SK-N-SH treated with all-trans-retinoic acid at 6 μM for 48 hours (cell line): ENCODE data around the gene ANLN.

Experiments used
- ATAC-seq: fragments of 200-7000 bp; cut with Tn5 transposase; 3 replicates; pipeline ENCODE4 v1.9.1; 2020; ENCODE audit warnings: mild to moderate bottlenecking, moderate library complexity
- ARNTL ChIP-seq: fragments of 450-650 bp; formaldehyde crosslinking; IDR thresholded peaks from 2 replicates; pipeline ENCODE4 v1.5.0; 2020; ENCODE audit warnings: low read depth, mild to moderate bottlenecking, moderate library complexity, borderline replicate concordance
- BACH2 ChIP-seq: fragments of 250-450 bp; sonication (Bioruptor Pico); IDR thresholded peaks from 2 replicates; pipeline ENCODE4 v1.9.0; 2021; ENCODE audit warnings: mild to moderate bottlenecking, borderline replicate concordance
- CSDC2 ChIP-seq: fragments of 250-450 bp; sonication (Bioruptor Pico); IDR thresholded peaks from 2 replicates; pipeline ENCODE4 v1.5.0; 2020; ENCODE audit warnings: mild to moderate bottlenecking, moderate library complexity
- ESRRG ChIP-seq: fragments of 250-450 bp; sonication (Bioruptor Pico); IDR thresholded peaks from 2 replicates; pipeline ENCODE4 v1.6.1; 2021; ENCODE audit warnings: mild to moderate bottlenecking
- GLIS3 ChIP-seq: fragments of 250-450 bp; sonication (Bioruptor Pico); IDR thresholded peaks from 2 replicates; pipeline ENCODE4 v1.5.0; 2020; ENCODE audit warnings: mild to moderate bottlenecking, moderate library complexity
- ISL1 ChIP-seq: fragments of 250-450 bp; sonication (Bioruptor Pico); IDR thresholded peaks from 2 replicates; pipeline ENCODE4 v2.1.2; 2022; ENCODE audit warnings: mild to moderate bottlenecking, moderate library complexity
- OSR1 ChIP-seq: fragments of 250-450 bp; sonication (Bioruptor Pico); IDR thresholded peaks from 2 replicates; pipeline ENCODE4 v1.8.0; 2022; ENCODE audit warnings: moderate library complexity, mild to moderate bottlenecking, inconsistent platforms
- PPARA ChIP-seq: fragments of 250-450 bp; sonication (Bioruptor Pico); IDR thresholded peaks from 2 replicates; pipeline ENCODE4 v1.5.0; 2020; ENCODE audit warnings: mild to moderate bottlenecking, borderline replicate concordance
- RARB ChIP-seq: fragments of 250-450 bp; sonication (Bioruptor Pico); IDR thresholded peaks from 2 replicates; pipeline ENCODE4 v1.8.0; 2021; ENCODE audit warnings: mild to moderate bottlenecking, moderate library complexity
- SNAI2 ChIP-seq: fragments of 250-450 bp; sonication (Bioruptor Pico); IDR thresholded peaks from 2 replicates; pipeline ENCODE4 v1.5.0; 2020; ENCODE audit warnings: mild to moderate bottlenecking, moderate library complexity
- TCF4 ChIP-seq: fragments of 250-450 bp; sonication (Bioruptor Pico); IDR thresholded peaks from 2 replicates; pipeline ENCODE4 v1.8.0; 2021; ENCODE audit warnings: mild to moderate bottlenecking, moderate library complexity, borderline replicate concordance
- TOX ChIP-seq: fragments of 250-450 bp; sonication (Bioruptor Pico); IDR thresholded peaks from 2 replicates; pipeline ENCODE4 v1.8.0; 2021; ENCODE audit warnings: mild to moderate bottlenecking, moderate library complexity, borderline replicate concordance
- ZC3H10 ChIP-seq: fragments of 250-450 bp; sonication (Bioruptor Pico); IDR thresholded peaks from 2 replicates; pipeline ENCODE4 v1.5.1; 2021; ENCODE audit warnings: mild to moderate bottlenecking, moderate library complexity
- ZFP3 ChIP-seq: fragments of 250-450 bp; sonication (Bioruptor Pico); IDR thresholded peaks from 2 replicates; pipeline ENCODE4 v1.5.0; 2020; ENCODE audit warnings: mild to moderate bottlenecking, moderate library complexity
- ZFP30 ChIP-seq: fragments of 450-650 bp; formaldehyde crosslinking; IDR thresholded peaks from 2 replicates; pipeline ENCODE4 v1.5.0; 2022; ENCODE audit warnings: mild to moderate bottlenecking, moderate library complexity
- ZNF565 ChIP-seq: fragments of 450-650 bp; formaldehyde crosslinking; conservative IDR thresholded peaks from 2 replicates; pipeline ENCODE4 v1.5.0; 2020; ENCODE audit warnings: low read depth, mild to moderate bottlenecking, moderate library complexity
- ZNF70 ChIP-seq: fragments of 450-650 bp; formaldehyde crosslinking; IDR thresholded peaks from 2 replicates; pipeline ENCODE4 v1.5.0; 2020; ENCODE audit warnings: mild to moderate bottlenecking, moderate library complexity
- ZNF8 ChIP-seq: fragments of 450-650 bp; formaldehyde crosslinking; IDR thresholded peaks from 2 replicates; pipeline ENCODE4 v1.5.0; 2020; ENCODE audit warnings: mild to moderate bottlenecking, moderate library complexity
- TF ChIP-seq, protein P1 (sequence below): fragments of 250-450 bp; sonication (Bioruptor Pico); IDR thresholded peaks from 2 replicates; pipeline ENCODE4 v1.5.0; 2020; ENCODE audit warnings: mild to moderate bottlenecking, moderate library complexity
- TF ChIP-seq, protein P2 (sequence below): fragments of 250-450 bp; sonication (Bioruptor Pico); IDR thresholded peaks from 2 replicates; pipeline ENCODE4 v1.5.1; 2020; ENCODE audit warnings: low read depth, mild to moderate bottlenecking, moderate library complexity
- TF ChIP-seq, protein P3 (sequence below): fragments of 250-450 bp; sonication (Bioruptor Pico); IDR thresholded peaks from 2 replicates; pipeline ENCODE4 v1.8.0; 2021; ENCODE audit warnings: low read depth, mild to moderate bottlenecking, moderate library complexity, borderline replicate concordance
- TF ChIP-seq, protein P4 (sequence below): fragments of 250-450 bp; sonication (Bioruptor Pico); IDR thresholded peaks from 2 replicates; pipeline ENCODE4 v1.8.0; 2020; ENCODE audit warnings: mild to moderate bottlenecking, moderate library complexity, borderline replicate concordance
- TF ChIP-seq, protein P5 (sequence below): fragments of 250-450 bp; sonication (Bioruptor Pico); IDR thresholded peaks from 2 replicates; pipeline ENCODE4 v1.5.1; 2021; ENCODE audit warnings: mild to moderate bottlenecking, moderate library complexity

ANLN gene

DNA sequence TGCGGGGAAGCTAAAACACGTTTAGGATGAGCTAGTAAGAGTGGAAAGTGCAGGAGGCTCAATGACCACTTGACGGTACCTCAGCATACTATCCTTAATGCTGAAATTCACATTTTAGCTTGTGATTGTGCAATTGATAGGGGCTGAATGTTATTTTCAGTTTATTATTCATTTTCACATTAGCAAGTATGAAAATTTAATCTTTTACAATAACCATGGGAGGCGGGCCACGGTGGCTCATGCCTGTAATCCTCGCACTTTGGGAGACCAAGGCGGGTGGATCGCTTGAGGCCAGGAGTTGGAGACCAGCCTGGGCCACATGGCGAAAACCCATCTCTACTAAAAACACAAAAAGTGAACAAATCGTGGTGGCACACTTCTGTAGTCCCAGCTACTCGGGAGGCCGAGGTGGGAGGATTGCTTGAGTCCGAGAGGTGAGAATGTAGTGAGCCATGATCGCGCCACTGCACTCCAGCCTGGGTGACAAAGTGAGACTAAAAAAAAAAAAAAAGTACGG lies 22.0 kb upstream of the ANLN start:
- TF ChIP-seq CSDC2 (CRISPR knock-in tag) (no peak), ZC3H10 (CRISPR knock-in tag) (no peak)
- TF ChIP-seq, all 23 proteins: peak for 0
- peak; percentile 66; the same call in 2 of the 3 replicates for ATAC-seq

DNA sequence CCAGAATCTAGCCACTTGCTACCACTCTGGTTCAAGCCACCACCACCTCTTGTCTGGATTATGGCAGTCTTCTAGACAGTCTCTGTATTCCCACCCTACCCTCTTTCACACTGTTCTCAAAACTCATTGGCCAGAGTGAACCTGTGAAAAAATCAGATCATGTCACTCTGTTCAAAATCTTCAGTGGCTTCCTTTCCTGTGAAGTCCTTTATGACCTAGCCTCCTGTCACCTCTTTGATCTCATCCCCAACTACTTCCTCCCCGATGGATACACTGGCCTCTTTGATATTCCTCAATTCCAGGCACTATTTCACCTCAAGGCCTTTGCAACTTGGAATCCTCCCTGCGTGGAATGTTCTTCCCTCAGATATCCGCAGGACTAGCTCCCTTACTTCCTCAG lies 21.2 kb upstream of the ANLN start:
- no peak for ATAC-seq
- TF ChIP-seq, protein P1, sequence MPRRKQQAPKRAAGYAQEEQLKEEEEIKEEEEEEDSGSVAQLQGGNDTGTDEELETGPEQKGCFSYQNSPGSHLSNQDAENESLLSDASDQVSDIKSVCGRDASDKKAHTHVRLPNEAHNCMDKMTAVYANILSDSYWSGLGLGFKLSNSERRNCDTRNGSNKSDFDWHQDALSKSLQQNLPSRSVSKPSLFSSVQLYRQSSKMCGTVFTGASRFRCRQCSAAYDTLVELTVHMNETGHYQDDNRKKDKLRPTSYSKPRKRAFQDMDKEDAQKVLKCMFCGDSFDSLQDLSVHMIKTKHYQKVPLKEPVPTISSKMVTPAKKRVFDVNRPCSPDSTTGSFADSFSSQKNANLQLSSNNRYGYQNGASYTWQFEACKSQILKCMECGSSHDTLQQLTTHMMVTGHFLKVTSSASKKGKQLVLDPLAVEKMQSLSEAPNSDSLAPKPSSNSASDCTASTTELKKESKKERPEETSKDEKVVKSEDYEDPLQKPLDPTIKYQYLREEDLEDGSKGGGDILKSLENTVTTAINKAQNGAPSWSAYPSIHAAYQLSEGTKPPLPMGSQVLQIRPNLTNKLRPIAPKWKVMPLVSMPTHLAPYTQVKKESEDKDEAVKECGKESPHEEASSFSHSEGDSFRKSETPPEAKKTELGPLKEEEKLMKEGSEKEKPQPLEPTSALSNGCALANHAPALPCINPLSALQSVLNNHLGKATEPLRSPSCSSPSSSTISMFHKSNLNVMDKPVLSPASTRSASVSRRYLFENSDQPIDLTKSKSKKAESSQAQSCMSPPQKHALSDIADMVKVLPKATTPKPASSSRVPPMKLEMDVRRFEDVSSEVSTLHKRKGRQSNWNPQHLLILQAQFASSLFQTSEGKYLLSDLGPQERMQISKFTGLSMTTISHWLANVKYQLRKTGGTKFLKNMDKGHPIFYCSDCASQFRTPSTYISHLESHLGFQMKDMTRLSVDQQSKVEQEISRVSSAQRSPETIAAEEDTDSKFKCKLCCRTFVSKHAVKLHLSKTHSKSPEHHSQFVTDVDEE (CRISPR knock-in tag), result no peak
- TF ChIP-seq RARB (no peak), ESRRG (CRISPR knock-in tag) (no peak), ISL1 (CRISPR knock-in tag) (no peak), TOX (CRISPR knock-in tag) (no peak), ZNF565 (CRISPR knock-in tag) (no peak), ZFP3 (CRISPR knock-in tag) (no peak), SNAI2 (CRISPR knock-in tag) (no peak), PPARA (CRISPR knock-in tag) (no peak), ZNF8 (CRISPR knock-in tag) (no peak), GLIS3 (CRISPR knock-in tag) (no peak), ARNTL (CRISPR knock-in tag) (no peak), OSR1 (CRISPR knock-in tag) (no peak), BACH2 (CRISPR knock-in tag) (no peak), ZC3H10 (CRISPR knock-in tag) (no peak), CSDC2 (CRISPR knock-in tag) (no peak)
- TF ChIP-seq, protein P2, sequence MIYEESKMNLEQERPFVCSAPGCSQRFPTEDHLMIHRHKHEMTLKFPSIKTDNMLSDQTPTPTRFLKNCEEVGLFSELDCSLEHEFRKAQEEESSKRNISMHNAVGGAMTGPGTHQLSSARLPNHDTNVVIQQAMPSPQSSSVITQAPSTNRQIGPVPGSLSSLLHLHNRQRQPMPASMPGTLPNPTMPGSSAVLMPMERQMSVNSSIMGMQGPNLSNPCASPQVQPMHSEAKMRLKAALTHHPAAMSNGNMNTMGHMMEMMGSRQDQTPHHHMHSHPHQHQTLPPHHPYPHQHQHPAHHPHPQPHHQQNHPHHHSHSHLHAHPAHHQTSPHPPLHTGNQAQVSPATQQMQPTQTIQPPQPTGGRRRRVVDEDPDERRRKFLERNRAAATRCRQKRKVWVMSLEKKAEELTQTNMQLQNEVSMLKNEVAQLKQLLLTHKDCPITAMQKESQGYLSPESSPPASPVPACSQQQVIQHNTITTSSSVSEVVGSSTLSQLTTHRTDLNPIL, result no peak
- TF ChIP-seq, protein P3, sequence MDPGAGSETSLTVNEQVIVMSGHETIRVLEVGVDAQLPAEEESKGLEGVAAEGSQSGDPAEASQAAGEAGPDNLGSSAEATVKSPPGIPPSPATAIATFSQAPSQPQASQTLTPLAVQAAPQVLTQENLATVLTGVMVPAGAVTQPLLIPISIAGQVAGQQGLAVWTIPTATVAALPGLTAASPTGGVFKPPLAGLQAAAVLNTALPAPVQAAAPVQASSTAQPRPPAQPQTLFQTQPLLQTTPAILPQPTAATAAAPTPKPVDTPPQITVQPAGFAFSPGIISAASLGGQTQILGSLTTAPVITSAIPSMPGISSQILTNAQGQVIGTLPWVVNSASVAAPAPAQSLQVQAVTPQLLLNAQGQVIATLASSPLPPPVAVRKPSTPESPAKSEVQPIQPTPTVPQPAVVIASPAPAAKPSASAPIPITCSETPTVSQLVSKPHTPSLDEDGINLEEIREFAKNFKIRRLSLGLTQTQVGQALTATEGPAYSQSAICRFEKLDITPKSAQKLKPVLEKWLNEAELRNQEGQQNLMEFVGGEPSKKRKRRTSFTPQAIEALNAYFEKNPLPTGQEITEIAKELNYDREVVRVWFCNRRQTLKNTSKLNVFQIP (CRISPR knock-in tag), result no peak
- TF ChIP-seq, protein P4, sequence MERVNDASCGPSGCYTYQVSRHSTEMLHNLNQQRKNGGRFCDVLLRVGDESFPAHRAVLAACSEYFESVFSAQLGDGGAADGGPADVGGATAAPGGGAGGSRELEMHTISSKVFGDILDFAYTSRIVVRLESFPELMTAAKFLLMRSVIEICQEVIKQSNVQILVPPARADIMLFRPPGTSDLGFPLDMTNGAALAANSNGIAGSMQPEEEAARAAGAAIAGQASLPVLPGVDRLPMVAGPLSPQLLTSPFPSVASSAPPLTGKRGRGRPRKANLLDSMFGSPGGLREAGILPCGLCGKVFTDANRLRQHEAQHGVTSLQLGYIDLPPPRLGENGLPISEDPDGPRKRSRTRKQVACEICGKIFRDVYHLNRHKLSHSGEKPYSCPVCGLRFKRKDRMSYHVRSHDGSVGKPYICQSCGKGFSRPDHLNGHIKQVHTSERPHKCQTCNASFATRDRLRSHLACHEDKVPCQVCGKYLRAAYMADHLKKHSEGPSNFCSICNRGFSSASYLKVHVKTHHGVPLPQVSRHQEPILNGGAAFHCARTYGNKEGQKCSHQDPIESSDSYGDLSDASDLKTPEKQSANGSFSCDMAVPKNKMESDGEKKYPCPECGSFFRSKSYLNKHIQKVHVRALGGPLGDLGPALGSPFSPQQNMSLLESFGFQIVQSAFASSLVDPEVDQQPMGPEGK (CRISPR knock-in tag), result no peak
- TF ChIP-seq, protein P5, sequence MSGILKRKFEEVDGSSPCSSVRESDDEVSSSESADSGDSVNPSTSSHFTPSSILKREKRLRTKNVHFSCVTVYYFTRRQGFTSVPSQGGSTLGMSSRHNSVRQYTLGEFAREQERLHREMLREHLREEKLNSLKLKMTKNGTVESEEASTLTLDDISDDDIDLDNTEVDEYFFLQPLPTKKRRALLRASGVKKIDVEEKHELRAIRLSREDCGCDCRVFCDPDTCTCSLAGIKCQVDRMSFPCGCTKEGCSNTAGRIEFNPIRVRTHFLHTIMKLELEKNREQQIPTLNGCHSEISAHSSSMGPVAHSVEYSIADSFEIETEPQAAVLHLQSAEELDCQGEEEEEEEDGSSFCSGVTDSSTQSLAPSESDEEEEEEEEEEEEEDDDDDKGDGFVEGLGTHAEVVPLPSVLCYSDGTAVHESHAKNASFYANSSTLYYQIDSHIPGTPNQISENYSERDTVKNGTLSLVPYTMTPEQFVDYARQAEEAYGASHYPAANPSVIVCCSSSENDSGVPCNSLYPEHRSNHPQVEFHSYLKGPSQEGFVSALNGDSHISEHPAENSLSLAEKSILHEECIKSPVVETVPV (CRISPR knock-in tag), result no peak

DNA sequence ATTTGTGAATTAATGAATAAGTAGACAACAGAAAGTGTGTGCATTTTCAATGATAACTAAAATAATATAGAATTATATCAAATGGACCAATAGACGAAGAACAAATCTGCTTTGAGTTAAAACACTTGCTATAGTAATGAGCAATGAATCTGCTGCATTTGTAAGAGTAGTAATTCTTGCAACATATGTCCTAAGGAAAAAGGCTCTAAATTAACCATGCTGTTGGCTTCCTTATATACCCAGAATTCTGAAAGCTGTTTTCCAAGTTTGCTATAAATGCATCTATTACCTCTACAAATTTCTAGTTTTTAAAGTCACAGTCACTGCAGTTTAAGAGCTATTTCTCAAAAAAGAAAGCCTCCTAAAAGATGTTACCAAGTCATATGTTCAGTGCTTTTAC lies 20.5 kb upstream of the ANLN start:
- ATAC-seq, result no peak
- TF ChIP-seq ISL1 (CRISPR knock-in tag) (no peak), TCF4 (CRISPR knock-in tag) (no peak), BACH2 (CRISPR knock-in tag) (no peak), ZC3H10 (CRISPR knock-in tag) (no peak), CSDC2 (CRISPR knock-in tag) (no peak), ZFP30 (CRISPR knock-in tag) (no peak), PPARA (CRISPR knock-in tag) (no peak), ZFP3 (CRISPR knock-in tag) (no peak), ESRRG (CRISPR knock-in tag) (no peak), ZNF70 (CRISPR knock-in tag) (no peak)
- TF ChIP-seq, protein P5 (CRISPR knock-in tag), result no peak
- TF ChIP-seq, protein P4 (CRISPR knock-in tag), result no peak
- TF ChIP-seq, protein P3 (CRISPR knock-in tag), result no peak
